NCI-H524 treated with DMSO at 0.1 percent for 48 hours (cell line): ENCODE data around the gene MAD1L1.

ENCODE experiments used
- DNase-seq: peaks from one replicate; lab custom pipeline; 2025; lab: John Stamatoyannopoulos, UW

Gene MAD1L1

GRCh38 chr7:2218444-2218785 lies 14.3 kb downstream of the MAD1L1 start:
- DNase-seq = no peak

DNA sequence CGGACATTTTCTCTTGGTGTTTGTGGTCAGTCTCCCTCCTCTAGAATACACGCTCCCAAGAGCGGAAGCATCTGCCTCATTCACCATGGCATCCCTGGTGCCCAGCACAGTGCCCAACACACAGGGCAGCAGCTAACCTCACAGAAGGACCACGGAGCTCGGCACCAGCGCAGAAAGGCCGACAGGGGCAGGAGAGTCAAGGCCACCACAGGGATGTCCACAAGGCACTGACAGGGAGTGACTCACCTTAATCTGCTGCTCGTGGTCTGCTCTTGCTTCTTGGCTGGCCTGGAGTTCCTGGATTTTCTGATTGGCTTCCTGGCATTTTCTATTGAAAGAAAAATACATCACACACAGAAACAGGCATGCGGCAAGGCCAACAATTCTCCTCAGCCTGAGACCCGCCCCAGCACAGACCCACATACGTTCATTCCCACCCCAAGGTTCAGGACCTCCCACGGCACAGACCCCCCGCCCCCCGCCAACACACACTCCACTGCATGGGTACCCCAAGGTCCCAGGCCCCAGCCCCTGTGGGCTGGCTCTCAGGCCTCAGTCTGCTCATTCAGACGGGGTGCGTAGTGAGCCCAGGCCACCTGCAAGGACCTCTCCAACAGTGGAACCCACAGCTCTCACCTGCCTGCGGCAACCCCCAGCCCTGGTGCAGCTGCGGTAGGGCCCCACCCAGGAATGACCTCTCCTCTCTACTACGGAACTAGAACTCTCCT lies 14.9 kb downstream of the MAD1L1 start:
- no peak for DNase-seq

GRCh38 chr7:2217206-2217605 lies 15.5 kb downstream of the MAD1L1 start:
- no peak for DNase-seq

- no peak for DNase-seq
Observed at GRCh38 chr7:2215851-2216250, 16.9 kb downstream of the MAD1L1 start.

- DNase-seq = no peak
Observed at GRCh38 chr7:2214636-2215035, 18.1 kb downstream of the MAD1L1 start.

DNA sequence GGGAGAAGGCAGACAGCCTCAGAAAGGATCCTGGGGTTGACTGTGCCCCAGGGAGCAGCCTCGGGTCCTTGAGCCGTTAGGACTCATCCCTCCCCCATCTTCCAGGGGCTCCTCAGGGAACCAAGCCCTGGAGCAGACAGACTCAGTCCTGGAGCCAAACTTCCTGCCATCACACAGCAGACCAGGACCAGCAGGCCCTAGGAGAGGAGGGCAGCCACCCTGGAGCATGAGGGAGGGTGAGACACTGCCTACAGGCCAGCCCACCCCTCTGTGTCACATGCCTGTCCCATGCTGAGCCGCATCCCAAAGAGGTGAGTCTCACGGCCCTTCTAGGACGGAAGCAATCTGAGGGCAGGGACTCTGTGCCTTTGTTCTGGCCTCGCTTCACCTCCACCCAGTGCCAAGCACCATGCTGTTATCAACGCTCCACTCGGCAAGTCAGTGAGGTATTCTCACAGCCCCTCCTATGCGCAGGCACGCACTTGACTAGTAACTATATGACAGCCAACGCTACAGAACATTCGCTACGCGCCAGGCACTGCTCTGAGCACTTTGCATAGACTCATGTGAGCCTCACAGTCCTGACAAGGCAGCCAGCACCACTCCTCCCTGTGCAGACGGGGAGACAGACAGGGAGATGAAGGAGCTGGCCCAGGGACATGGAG lies 19.1 kb downstream of the MAD1L1 start:
- DNase-seq = no peak

DNA sequence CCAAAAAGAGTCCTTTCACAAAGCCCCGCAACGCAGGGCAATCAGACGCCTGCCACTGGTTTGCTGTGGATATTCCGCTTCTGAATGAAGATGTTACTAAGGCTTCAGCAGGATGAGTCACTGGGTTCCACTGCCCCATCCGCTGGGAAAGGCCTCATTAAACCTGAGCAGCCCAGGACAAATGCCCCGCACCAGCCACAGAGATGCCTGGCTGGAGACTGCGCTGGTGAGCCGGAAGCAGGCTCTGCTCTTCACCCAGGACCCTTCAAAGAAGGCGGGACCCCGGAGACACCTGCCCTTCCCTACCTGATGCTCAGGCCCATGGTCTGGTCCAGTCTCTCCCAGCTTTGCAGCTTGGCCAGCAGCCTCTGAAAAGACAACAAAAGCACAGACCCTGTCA lies 19.8 kb downstream of the MAD1L1 start:
- DNase-seq = no peak

- no peak for DNase-seq
Observed at GRCh38 chr7:2211926-2212325, 20.8 kb downstream of the MAD1L1 start.

DNA sequence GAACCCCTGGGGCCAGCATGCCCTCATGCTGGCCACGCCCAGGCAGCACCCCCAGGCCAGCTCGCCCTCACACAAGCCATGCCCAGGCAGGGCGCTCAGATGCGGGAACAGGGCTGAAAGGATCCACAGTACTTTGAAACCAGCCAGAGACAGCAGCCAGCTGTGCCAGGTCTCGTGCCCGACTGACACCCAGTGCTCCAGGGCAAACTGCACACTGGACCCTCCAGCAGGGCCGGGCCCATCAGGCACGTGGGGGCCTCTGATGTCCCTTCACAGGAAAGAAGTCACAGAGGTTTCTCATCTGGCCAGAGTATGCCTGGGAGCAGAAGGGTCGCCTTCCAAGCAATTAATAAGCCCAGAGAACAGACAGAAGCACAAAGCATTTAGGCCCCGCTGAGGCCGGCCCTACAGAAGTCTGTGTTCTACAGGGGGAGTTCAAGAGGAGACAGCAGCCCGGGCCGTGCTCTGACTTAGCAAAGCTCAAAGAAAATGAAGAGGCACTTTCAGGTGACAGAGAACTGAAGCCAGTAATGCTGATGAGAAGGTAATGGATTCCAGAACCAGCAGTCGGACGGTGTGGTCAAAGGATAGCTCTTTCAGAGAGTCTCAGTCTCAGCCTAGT lies 21.4 kb downstream of the MAD1L1 start:
- no peak for DNase-seq

DNA sequence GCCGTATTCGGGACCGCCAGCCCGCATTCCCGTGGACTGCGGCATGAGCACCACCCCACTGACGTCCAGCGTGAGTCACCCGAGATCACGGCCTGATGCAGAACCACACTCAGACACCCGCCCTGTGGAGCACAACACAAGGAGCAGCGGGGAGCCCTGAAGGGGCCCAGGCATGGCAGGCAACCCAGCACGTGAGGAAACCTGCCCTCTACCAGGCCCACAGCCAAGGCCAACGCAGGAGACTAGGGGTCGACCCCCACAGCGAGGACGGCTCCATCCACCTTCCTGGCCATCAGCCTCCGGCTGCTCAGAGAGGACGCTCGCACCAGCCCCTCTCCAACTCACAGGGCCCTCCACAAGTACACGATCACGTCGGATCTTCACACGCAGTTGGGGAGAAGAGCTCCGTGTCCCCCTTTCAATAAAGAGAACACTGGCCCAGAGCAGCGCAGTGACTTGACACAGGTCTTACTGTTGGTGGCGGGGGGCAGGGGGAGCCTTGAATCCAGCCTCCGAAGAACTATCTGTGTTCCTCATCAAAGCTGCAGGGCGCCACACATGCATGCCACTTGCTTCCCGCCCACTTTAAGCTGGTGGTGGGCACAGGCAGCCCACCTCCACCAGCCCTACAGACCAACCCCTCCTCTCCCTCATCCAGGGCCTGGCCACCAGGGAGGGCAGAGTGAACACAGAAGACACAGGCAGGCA lies 22.0 kb downstream of the MAD1L1 start:
- DNase-seq = no peak

DNA sequence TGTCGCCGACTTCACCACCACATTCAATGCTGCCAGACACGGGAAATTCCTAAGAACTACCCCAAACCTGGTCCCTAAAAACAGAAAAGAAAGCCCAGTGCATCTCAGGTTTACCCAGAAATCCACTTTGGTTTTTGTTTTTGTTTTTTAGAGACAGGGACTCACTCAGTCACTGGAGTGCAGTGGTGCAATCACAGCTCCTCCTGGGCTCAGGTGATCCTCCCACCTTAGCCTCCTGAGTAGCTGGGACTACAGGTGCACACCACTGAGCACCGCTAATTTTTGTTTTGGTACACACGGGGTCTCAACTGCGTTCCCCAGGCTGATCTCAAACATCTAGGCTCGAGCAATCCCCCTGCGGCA lies 22.8 kb downstream of the MAD1L1 start:
- DNase-seq = no peak

GRCh38 chr7:2209146-2209960 lies 23.4 kb downstream of the MAD1L1 start:
- no peak for DNase-seq

- DNase-seq = no peak
Observed at GRCh38 chr7:2208712-2209111, 24.0 kb downstream of the MAD1L1 start.

DNA sequence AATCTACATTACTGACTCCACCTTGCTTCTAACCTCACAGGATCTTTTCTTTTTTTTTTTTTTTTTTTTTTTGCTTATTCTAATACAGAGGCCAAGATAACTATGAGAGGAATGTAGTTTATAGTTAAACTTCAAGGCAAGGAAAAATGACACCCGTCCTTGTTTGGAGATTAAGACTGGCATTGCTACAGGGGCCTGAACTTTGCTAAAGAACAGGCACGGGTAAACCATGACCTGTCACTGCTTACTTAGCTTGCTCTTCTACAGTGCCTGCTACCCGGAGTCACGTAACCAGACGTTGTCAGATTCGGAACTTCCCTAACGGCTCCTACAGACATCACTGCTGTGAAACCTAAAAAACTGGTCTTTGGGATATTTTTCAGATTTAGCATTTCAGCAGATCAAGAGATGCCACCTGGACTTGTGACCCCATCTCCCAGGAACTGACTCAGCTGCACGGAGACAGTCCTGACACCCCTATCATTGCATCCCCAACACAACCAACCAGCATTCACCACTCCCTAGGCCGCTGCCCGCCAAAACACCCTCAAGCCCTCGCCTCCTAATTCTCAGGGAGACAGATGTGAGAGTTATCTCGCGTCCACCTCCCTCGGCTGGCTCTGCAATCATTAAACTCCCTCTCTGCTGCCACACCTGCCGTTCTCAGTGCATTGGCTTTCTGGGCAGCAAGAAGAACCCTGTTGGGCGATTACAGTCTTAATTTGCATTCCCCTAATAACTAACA lies 27.5 kb downstream of the MAD1L1 start:
- no peak for DNase-seq

DNA sequence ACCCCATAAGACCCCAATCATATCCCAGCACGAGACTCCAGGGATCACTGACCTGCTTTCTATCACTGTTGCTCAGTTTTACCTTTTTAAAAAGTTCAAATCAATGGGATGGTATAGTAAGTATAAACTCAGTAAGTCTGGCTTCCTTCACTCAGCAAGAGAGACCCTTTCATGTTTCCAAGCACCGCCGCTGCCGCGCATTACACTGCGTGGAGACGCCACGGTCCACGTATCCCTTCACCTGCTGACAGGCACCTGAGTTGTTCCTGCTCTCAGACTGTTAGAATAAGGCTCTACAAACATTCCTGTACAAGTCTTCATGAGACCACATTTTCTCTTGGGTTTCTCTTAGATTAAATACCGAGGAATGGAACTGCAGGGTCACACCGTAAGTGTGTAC lies 28.3 kb downstream of the MAD1L1 start:
- no peak for DNase-seq

- no peak for DNase-seq
Observed at GRCh38 chr7:2203766-2204300, 28.9 kb downstream of the MAD1L1 start.

- DNase-seq = no peak
Observed at GRCh38 chr7:2202901-2203765, 29.6 kb downstream of the MAD1L1 start.

DNA sequence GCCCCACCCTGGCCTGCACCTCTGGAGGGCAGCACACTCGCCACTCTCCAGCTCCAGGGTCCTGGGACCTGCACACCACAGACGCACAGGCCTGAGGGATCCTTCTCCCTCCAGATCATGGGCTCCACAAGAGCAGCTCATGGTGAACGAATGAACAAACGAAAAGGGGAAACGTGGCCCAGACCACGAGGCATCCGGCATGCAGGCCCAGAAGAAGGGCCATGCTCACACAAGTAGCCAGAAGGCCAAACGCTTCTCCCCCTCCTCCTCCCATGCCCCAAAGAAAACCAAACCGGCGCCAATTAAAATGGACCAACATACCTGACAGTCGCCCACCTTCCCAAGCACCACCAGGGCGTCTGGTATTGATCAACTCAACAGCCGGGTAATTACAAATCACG lies 30.4 kb downstream of the MAD1L1 start:
- no peak for DNase-seq

DNA sequence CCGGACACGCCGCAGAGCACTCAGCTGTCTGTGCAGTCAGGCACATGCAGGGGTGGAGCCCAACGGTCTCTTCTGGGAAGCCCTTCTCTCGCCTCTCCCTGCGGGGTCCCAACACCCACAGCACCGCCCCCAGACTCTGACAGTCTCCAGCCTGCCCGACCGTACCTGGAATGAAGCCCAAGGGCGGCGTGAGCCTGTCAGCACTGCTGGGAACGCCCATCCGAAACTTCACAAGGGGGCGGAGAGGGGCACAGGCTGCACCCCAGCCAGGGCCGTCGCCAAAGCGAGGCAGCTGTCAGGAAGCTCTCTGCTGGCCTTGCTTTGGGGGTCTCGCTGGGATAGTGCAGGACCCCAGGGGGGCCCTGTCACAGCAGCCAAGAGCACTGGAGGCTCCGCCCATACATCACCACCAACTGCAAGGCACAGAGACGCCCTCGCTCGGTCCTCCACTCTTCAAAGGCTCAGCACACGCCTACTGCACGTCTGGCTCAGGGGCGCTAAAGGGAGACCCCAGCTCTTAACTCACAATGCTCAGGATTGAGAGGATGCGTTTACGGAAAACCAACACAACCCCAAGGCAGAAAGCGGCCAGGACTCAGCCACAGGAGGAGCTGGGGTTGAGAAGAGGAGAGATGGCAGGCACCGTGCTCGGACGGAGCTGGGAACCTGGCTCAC lies 30.9 kb downstream of the MAD1L1 start:
- no peak for DNase-seq

DNA sequence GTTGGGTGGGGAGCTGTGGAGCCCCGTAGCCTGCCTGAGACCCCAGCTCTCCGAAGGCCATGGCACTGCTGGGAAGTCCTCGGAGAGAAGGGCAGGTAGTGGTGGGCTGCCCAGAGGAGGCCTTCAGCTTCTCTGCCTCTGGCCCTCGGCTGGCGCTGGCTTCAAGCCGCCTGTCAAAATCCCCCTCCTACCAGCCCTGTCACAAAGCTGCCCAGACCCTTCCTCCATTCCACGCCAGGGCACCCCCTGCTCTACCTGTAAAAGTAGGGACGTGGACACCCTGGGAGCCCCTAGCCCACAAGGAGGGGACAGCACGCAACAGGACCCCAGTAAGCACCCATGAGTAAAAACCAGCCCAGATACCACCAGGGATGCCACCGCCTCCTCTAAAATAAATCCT lies 31.6 kb downstream of the MAD1L1 start:
- no peak for DNase-seq
